Activated naive CD4-positive, alpha-beta T cell treated with Interleukin-2 at 50 U/mL for 16 hours (primary cell): ENCODE measurements around the gene CDH20.

Experiments
- DNase-seq: peaks from one replicate; pipeline ENCODE4 v3.0.0-alpha.2; 2020

CDH20 gene

DNA sequence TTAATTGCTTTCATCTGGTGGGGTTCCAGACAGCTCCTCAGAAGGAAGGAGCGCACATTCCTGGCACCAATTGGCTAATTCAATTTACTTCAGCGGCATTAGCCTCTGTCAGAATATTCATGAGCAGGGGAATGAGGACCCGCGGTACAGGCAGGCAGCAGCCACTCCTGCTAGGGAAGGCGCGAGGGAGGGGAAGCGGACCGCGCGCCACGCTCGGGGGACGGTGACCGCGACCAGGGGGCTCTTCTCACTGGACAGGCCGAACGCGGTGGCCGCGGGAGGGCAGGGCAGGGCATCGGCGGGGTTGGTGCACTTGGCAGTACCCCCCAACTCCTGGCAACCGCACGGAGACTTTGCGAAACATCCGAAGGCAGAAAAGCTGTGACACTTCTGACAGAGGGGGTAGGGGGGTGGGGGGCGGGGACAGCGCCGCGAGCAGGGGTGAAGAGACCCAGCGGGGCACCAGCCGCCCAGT lies at the start of gene CDH20:
Gene CDH20, plus strand, starts transcription at position 160 of the 475 bp plus-strand sequence.
- no peak for DNase-seq

DNA sequence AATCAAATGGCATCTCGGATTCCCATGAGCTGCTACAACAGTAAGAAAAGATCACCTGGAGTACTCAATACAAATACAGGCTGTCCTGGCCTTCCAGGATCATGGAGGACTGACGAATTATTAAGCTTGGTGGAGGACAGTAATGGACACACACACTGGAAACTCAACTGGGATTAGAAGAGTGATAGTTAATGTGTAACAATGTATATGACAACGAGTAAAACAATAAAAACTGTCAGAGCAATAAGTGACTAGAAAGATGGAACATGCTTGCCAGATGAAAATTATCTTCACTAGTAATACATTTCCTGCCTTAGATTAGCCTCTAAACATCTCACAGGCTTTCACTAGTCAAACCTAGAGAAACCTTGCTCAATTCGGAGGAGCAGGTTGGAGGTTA lies 49.2 kb upstream of the CDH20 start:
- no peak for DNase-seq

DNA sequence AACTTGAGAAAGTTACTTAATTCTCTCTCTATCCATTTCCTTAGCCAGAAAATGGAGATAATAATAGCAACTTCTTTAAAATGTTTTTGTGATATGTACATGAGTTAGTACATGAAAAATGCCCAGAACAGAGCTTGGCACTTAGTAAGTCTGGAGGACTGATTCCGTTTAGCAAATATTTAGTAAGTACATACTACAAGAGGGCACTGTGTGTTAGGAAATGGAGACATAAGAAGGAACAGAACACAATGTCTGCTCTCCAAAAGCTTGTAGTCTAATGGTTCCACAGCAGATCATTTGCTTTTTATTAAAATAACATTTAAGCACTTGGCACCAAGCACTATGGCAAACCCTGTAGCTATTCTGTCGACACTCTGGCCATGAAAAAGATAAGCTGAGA lies 47.5 kb upstream of the CDH20 start:
- DNase-seq = no peak

DNA sequence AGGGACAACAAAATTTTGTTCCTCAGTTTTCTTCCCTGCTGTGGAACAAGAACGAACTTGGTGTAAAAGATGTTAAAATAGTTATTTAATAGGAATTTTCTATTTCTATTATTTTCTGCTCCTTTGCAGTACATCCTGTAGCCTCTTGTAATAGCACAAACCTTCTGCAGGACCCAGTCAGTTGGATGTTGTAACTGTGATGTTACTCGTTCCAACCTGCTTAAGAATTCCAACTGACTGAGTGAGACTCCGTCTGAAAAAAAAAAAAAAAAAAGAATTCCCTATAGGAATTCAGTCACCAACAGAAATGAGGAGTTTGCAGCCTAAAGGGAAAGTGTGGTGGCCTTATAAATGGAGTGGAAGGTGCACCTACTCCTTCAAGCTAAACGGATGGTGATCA lies 46.4 kb upstream of the CDH20 start:
- DNase-seq = no peak

DNA sequence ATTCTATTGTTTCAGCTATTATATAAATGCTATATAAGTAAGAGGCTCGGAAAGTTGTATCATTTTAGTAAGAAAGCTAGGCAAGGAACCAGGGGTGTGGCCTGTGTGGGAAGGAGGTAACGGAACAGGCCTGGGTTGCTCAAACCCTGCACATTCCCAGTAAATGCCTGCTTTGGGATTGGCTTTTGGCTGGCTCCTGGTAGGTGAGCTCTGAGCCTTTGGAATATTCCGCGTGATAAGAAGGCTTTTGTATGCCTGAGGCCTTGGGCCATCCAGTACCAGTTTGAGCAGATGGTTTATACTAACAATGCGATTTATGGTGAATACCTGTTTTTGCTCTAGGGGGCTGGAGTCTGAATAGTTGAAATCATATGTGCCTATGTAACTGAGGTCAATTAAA lies 42.6 kb upstream of the CDH20 start:
- DNase-seq = no peak

DNA sequence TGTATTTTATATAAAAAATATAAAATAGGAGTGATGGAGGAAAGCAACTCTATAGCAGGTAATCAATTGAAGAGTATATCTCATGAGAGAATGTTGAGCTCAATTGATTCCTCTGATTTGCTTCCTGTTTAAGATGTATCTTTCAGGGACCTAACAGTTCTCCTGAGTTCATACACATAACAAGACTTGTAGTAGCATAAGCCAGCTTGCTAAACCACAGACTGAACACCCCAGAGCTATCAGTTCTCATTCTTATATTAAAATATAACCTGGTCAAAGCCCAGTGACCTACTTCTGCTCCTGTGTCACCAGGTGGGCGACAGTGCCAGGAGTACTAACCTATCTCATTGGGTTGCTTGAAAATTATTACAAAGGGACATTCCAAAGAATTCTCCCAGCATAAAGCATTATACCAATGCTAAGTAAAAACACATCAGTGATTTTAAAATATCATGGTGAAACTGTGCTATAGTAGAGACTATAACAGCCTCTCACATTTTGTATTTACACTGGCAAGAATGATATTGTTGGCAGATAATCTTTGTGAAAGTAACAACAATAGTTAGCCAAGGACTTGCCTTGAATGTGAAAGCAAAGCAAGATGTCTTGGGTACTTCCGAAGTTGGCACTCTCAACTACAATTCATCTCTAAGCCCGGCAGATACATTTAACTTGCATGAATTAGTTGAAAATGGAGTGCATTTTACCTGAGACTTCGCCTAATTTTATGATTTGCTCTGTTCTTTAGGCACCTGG lies 40.8 kb upstream of the CDH20 start:
- DNase-seq = no peak

DNA sequence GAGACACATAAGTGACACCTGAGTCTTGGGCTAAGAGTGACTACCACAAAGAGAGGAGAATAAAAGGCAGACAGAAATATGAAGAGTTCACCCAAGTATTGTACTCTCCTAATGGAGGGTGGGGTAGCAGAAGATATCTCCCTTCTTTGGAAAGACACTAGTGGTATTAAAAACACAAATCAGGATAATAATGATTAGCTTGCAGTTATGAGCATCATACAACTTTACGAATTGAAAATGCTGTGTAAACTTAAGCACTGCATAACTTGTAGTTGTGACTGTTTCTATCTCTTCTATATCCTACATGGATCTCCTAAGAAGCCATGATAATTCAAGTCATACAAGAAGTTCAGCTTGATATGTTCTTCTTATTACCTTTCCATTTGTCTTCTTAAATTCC lies 38.1 kb upstream of the CDH20 start:
- DNase-seq = no peak

DNA sequence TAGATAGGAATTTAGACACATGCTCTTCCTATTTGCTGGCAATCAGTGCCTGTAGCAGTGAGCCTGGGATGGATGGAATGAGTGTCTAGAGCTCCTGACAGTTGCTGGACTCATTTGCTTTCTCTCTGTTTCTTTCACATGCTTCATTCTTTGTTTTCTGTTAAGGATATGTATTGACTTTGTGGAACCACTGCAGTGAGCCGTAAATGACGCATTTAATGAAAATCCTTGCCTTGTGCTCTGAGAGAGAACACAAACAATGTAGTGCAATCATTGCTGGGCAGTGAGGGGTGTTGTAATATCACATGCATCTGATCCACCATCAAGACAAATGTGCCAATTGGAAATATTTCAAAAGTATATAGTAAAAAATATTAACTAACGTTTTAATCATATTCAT lies 25.2 kb upstream of the CDH20 start:
- DNase-seq = no peak

DNA sequence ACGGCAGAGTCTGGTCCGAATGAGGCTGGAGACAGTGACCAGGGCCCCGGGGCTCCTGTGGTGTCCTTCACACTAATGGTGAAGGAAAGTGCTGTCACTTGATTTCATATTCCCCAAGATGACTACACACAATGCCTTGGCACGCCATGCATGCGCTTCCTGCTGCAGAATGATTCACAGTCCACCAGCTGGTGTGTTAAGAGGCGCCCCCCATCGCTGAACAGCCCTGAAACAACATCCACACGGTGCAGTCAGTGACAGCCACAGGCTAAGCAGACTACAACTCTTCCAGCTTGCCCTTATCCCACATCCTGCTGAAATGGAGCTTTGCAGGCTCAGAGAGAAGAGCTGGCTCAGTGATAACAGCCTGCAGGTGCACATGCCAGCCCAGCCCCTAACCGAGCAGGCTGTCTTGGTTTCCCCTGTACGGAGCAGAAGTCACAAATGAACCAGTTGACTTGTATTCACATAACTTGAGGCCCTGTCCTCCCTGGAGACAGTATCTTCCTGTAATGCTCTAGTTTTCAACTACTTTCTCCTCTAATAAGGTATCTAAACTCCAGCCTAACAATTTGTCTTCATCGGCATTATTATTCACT lies 24.3 kb upstream of the CDH20 start:
- DNase-seq = no peak

DNA sequence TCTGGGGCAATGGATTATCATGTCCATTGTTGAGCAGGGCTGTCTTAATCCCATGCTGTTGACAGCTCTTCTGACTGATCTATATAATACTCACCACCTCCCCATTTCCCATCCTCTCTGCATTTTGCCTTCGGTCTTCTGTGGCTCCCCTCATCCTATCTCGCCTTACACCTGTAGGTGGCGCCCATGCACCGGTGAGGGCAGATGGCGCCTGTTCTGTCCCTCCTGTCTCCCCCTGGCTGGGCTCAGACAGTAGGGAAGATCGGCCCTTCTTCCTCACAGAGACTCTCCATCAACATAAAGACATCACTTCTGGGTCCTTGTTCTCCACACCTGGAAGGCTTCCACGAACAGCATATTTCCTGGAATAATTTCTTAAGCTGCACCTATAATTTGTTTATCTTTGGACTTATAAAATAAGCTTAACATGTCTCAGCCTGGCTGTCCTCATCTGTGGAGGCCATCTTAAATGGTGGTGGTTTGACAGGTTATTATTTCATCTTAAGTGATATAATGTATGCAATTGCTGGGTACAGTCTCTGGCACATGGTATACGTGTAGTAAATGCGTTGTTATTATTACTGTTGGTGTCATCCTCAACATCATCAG lies 10.9 kb upstream of the CDH20 start:
- DNase-seq = no peak

DNA sequence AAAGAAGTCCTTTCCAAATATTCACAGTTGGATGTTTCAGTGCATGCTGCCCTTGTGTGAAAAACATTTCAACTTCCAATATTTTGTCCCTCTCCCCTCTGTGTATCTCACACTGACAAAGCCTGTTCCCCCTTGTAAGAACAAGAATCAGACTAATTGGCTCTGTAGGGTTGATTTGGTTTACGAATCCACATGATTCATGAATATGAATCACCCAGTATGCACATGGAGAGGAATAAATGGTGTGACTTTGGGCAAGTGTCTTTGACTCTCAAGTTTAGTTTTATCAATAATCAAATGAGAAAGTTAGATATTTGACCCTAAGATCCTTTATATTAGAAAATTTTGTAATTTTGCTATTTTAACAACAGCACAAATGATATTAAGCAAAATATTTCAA lies 9.3 kb upstream of the CDH20 start:
- no peak for DNase-seq

DNA sequence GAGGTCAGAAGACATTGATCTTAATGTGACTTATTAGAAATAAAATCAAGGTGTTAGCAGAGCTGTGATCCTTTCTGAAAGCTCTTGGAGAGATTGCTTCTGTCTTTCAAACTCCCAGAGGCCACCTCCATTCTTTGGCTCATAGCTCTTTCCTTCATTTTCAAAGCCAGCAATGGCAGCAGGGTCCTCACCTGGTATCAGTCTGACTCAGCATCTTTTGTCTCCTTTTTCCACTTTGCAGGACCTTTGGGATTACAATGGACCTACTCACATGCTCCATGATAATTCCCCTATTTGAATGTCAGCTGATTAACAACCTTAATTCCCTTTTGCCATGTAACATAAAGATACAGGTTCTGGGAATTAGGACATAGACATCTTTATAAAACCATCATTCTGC lies 6.8 kb upstream of the CDH20 start:
- DNase-seq = no peak

DNA sequence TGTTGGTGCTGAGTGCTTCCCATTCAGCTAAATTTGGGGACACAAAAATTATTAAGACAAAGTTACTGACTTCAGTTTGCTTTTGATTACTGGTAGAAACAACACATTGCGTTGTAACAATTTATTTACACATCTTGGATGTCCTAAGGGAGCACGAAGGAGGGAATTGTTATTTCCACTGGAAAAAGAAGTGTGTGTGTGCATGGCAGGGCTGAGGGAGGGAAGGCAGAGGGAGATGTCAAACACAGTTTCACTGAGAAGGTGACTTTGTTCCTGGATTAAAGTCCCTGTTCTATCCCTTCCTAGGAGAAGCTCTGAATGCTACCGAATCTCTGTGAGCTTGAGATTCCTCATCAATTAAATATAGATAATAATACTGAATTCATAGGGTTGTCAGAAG lies 3.8 kb upstream of the CDH20 start:
- no peak for DNase-seq

DNA sequence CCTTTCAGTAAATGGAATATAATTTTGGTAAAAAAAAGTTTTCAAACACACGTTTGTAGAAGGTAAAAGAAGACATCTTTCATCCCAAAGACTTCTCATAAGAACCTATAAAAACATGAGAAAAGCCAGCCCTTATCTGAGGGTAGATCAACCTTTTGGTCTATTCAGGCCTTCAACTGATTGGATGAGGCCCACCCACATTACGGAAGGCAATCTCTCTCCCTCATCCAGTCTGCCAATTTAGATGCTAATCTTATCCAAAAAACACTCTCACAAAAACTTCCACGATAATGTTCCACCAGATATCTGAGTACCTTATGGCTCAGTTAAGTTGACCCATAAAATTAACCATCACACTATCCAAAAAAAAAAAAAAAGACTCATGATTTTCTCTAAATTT lies 2.2 kb upstream of the CDH20 start:
- DNase-seq = no peak

DNA sequence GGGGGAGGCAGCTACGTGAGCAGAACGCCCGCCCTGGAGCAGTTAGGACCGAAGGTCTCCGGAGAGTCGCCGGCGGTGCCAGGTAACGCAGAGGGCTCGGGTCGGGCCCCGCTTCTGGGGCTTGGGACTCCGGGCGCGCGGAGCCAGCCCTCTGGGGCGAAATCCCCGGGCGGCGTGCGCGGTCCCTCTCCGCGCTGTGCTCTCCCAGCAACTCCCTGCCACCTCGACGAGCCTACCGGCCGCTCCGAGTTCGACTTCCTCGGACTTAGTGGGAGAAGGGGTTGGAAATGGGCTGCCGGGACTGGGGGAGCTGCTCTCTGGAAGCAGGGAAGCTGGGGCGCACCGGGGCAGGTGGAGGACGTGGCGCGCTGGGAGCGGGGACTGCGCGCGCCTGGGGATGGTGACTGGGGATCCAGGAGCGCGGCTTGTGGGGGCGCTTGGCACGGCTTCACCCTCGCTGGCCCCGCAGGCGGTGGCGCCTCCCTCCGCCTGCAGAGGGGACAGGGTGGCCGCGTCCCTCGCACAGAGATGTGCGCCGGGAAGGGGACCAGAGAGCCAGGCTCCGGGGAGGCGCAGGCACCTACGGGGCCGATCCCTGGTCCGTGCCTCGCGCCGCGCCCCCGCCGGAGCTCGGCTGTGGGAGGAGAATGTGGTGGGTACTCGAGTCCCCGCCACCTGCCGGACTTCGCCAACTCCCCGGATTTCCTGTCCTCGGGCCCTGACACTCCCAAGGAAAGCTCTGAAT lies 688 bp downstream of the CDH20 start:
- DNase-seq = no peak

DNA sequence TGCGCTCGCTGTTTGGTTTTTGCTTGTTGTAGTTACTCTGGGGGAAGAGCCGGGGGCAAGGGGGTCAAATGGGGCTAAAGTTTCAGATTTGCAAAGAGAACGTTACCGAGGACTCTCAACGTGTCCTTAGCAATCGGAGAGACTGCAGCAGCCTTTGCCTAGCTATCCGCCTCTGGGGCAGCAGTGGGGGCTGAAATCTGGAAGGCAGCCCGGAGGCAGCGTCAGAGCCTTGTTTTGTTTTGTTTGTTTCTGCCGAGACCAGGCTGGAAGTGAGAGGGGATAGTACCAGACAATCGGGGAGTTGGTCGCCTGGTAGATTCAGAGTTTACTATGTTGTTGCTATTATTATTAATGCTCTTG lies 1.2 kb downstream of the CDH20 start:
- no peak for DNase-seq

DNA sequence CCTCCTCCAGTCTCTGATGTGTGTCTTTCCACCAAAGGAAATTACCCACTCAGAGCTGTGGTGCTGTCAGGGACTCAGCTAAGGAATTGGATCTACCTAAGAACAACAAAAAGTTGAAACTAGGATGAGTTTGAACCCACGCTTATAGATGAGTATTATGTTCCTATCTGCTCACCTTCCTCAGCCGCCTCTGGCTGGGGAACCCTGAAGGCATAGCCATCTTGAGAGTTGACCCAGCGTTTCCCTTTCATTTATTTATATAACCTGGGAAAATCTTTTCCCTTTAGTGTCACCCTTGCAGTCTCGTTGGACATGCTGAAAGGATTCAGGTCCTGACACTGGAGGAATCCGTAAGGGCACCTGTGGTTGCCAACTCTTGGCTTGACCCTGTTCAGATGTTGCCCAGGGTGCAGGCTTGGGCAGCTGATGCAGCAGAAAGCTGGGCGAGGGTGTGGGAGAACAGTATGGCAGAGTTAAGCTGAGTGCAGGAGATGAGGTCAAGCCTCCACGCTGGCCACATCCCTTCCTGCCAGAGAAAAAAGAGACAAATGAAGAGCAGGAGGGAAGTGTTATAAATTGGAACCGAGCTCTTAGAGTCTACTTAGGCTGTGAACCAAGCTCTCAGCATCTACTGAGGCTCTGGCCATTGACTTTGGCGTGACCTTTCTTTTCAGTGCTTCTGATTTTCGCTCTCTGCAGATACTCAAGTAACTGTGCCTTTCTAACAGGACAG lies 1.9 kb downstream of the CDH20 start:
- no peak for DNase-seq

DNA sequence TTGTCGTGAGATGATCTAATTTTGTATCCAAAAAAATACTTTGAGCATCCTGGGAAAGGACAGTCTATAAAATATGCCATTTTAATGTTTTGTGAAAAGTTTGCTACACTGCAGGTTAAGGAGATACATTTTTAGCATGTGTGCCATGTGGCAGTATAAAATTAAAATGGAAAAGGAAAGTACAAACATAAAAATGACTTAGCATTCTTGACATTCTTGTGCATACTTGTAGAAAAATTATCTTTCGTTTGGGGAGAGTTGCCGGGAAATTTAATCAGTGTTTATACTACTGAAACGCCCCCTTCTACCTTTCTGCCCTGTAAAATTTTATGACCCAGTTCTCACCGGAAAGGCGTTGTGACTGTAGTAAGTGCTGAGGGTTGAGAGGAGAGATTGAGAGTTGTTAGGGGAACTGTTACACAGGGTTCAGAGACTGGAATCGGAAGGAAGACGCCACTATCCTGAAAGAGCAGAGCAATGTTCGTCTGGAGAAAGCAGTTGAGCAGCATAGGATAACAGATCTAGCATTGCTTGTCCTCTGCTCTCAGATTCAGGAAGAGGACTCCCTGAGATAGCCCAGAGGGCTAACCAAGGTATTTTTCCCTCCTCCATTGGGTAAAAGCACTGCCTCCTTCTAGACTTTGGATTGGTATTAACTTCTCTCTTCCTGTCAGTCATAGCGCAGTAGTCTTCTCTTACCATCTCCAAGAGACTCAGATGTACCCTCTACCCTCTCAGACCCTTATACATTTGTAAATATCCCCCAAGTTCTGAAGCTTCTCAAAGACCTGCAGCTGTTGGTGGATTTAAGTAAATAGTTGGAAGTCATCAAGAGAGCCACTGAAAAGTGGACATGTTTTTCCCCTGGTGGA lies 2.7 kb downstream of the CDH20 start:
- DNase-seq = no peak

DNA sequence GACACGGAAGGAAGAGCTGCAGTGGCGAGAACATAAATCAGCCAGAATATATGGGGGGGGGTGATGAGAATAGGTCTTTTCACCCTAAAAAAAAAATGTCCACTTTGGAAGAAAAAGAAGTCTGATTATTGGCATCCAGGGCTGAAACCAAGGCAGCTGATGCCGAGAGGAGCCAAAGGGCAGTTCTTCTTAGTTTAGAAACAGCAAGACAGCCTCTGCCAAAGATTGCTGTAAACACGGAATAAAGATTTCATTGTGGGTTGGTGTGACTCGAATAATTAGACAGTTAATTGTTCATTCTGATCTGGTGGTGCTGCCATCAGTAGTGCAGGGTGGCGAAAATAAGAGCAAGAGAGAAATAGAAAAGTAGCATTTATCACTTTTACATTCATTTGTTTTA lies 3.5 kb downstream of the CDH20 start:
- no peak for DNase-seq

DNA sequence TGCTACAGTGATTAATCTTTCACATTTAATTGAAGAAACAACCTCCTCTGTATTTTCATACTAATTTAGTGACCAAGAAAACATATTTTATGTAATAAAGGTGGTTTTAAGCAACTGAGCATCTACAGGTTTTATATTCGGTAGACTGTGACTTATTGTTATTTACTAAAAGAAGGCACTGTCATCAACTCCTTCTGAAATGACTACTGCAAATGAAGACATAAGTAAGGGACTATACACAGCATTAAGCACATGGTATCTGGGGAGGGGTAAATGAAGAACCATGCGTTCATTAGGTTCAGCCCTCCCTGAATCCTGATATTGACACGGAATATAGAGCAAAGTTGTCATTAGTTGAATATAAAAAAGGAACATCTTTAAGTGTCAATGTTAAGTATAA lies 4.3 kb downstream of the CDH20 start:
- DNase-seq = no peak

DNA sequence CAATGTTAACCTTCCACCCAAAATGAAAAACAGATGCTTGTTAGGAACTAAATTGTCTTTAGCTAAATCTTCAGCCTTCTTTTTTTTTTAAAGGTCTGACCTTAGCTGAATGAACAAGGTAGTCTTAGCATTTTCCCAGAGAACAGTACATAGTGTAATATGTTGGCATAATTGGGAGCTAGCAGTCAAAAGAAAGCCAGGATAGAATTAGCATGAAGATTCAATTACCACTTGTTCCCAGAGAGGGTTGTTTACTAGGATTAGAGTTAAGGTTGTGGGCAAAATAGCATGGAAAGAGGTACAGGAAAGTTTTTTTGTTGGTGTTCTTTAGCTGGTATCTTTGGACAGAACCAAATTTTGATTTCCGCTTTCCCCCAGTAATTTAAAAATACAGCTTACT lies 6.9 kb downstream of the CDH20 start:
- no peak for DNase-seq

DNA sequence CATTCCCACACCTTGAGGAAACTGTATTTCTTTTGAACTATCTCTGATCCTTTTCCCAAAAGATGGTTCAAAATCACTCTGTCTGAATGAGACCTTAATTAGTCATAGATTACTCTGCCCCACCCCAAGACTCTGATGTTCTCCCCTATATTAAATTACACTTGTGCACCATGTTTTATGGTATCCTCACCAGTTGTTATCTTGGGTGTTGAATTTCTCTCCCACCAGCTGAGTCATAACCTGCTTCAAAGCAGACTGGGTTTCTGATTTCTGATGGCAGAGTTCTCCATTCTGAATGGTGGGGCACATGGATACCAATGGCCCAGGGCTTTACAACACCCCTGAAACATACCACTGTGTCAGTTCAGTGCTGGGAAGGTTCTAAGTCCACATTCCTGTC lies 15.0 kb downstream of the CDH20 start:
- DNase-seq = no peak
